Fibroblast of skin of abdomen (primary cell): ENCODE results near the gene EME1.

Experiments
- DNase-seq: peaks from one replicate; pipeline ENCODE4 v3.0.0-alpha.2; 2013

Gene EME1

GRCh38 chr17:50363217-50364060, 9.6 kb upstream of the EME1 start:
- DNase-seq: no peak

- no peak for DNase-seq
These were observed 9.0 kb upstream of the EME1 start for GRCh38 chr17:50364061-50364458.

GRCh38 chr17:50364715-50365114, 8.3 kb upstream of the EME1 start:
- DNase-seq: peak; percentile 39

GRCh38 chr17:50365165-50365564, 7.9 kb upstream of the EME1 start:
- DNase-seq: no peak

GRCh38 chr17:50365649-50366393, 7.2 kb upstream of the EME1 start:
- DNase-seq: no peak

- DNase-seq: no peak
These were observed 5.6 kb upstream of the EME1 start for GRCh38 chr17:50367401-50367800.

GRCh38 chr17:50370052-50370451, 3.0 kb upstream of the EME1 start:
- no peak for DNase-seq

GRCh38 chr17:50371526-50371925, 1.5 kb upstream of the EME1 start:
- no peak for DNase-seq

- DNase-seq: no peak
These were observed 739 bp upstream of the EME1 start for GRCh38 chr17:50372222-50372757.

- DNase-seq: no peak
These were observed 676 bp downstream of the EME1 start for GRCh38 chr17:50373705-50374104.

- DNase-seq: no peak
These were observed 3.0 kb downstream of the EME1 start for GRCh38 chr17:50375858-50376538.

- DNase-seq: no peak
These were observed 6.5 kb downstream of the EME1 start for GRCh38 chr17:50379351-50380132.

GRCh38 chr17:50380369-50381259, 7.6 kb downstream of the EME1 start:
- no peak for DNase-seq

- DNase-seq: no peak
These were observed 8.3 kb downstream of the EME1 start for GRCh38 chr17:50381260-50381815.

- no peak for DNase-seq
These were observed 8.9 kb downstream of the EME1 start for GRCh38 chr17:50381920-50382319.

GRCh38 chr17:50382931-50383330, 9.9 kb downstream of the EME1 start:
- DNase-seq: no peak

- no peak for DNase-seq
These were observed 13.5 kb downstream of the EME1 start for GRCh38 chr17:50386510-50386909.

GRCh38 chr17:50388728-50389127, 15.7 kb downstream of the EME1 start:
- no peak for DNase-seq

GRCh38 chr17:50389534-50389933, 16.5 kb downstream of the EME1 start:
- DNase-seq: no peak

GRCh38 chr17:50392621-50393020, 19.6 kb downstream of the EME1 start:
- no peak for DNase-seq

- DNase-seq: no peak
These were observed 20.7 kb downstream of the EME1 start for GRCh38 chr17:50393700-50394099.
